K562 (cell line): ENCODE results near the gene CPNE2. TPM values are rescaled to one million over a fixed set of nuclear protein-coding genes. Genes with fewer than 3 reads are reported as not detected.
A peak's percentile ranks its signal among the peaks of the same experiment; 100 is the strongest.

Source experiments
- CREBBP ChIP-seq: IDR thresholded peaks from one replicate; pipeline ENCODE4 v1.6.1; 2012; ENCODE audit warnings: low read depth, mild to moderate bottlenecking, control low read depth, inconsistent platforms, low read length
- HCFC1 ChIP-seq: IDR thresholded peaks from 2 replicates; pipeline ENCODE4 v1.6.1; 2012; ENCODE audit warnings: low read depth, low read length, improper control_type of control experiment
- HLTF ChIP-seq: fragments of 450-650 bp; IDR thresholded peaks from 2 replicates; pipeline ENCODE4 v1.6.1; 2016
- NCOA6 ChIP-seq: fragments of 450-650 bp; IDR thresholded peaks from 2 replicates; pipeline ENCODE4 v1.6.1; 2017; ENCODE audit warnings: mild to moderate bottlenecking
- NFIC ChIP-seq: fragments of 450-650 bp; IDR thresholded peaks from 2 replicates; pipeline ENCODE4 v1.6.1; 2017; ENCODE audit warnings: mild to moderate bottlenecking, inconsistent platforms
- NR2F6 ChIP-seq: fragments of 450-650 bp; formaldehyde crosslinking; IDR thresholded peaks from 2 replicates; pipeline ENCODE4 v1.4.0; 2020; ENCODE audit warnings: mild to moderate bottlenecking
- POLR2G ChIP-seq: fragments of 200-400 bp; formaldehyde crosslinking; IDR thresholded peaks from 2 replicates; pipeline ENCODE4 v1.6.1; 2017; ENCODE audit warnings: low read depth, mild to moderate bottlenecking, antibody characterized with exemption, low read length, moderate library complexity
- POLR2H ChIP-seq: IDR thresholded peaks from 2 replicates; pipeline ENCODE4 v1.6.1; 2016; ENCODE audit warnings: missing genetic modification characterization, low read depth, mild to moderate bottlenecking, control low read depth, missing compliant biosample characterization, moderate library complexity
- RBBP5 ChIP-seq: fragments of 200-600 bp; sonication (generic); IDR thresholded peaks from 2 replicates; pipeline ENCODE4 v1.6.1; 2012; ENCODE audit warnings: borderline replicate concordance, mild to moderate bottlenecking, low read length, control low read depth, inconsistent platforms; ENCODE audit not compliant: insufficient read depth, poor library complexity, severe bottlenecking
- RBFOX2 ChIP-seq: fragments of 200-400 bp; formaldehyde crosslinking; IDR thresholded peaks from 2 replicates; pipeline ENCODE4 v1.6.1; 2017; ENCODE audit warnings: low read depth, mild to moderate bottlenecking, low read length, moderate library complexity
- RBM17 ChIP-seq: fragments of 200-400 bp; formaldehyde crosslinking; IDR thresholded peaks from 2 replicates; pipeline ENCODE4 v1.6.1; 2017; ENCODE audit warnings: low read depth, mild to moderate bottlenecking, low read length, borderline replicate concordance
- SPI1 ChIP-seq: IDR thresholded peaks from 2 replicates; pipeline ENCODE4 v1.6.1; 2011; ENCODE audit warnings: low read depth, low read length, control low read depth, borderline replicate concordance
- THRB ChIP-seq: fragments of 450-650 bp; formaldehyde crosslinking; conservative IDR thresholded peaks from 2 replicates; pipeline ENCODE4 v1.4.0; 2022; ENCODE audit warnings: mild to moderate bottlenecking, missing genetic modification characterization
- TOE1 ChIP-seq, 2 experiments: fragments of 450-650 bp in 1 of 2; sonication (generic) in 1 of 2; formaldehyde crosslinking in 1 of 2; IDR thresholded peaks; 2 replicates each; pipeline versions ENCODE4 v1.7.1 to v1.8.0; 2016 to 2022; ENCODE audit warnings: borderline replicate concordance in 2 of 2, mild to moderate bottlenecking in 2 of 2, antibody characterized with exemption in 1 of 2, inconsistent platforms in 1 of 2, low read depth in 1 of 2, missing genetic modification reagents in 1 of 2, moderate library complexity in 1 of 2
- ZBTB40 ChIP-seq, 2 experiments: fragments of 450-650 bp in 1 of 2; sonication (generic) in 1 of 2; formaldehyde crosslinking in 1 of 2; IDR thresholded peaks; 2 replicates each; pipeline versions ENCODE4 v1.7.1 to v1.9.0; 2016 to 2022; ENCODE audit warnings: inconsistent platforms in 1 of 2, mild to moderate bottlenecking in 1 of 2, missing genetic modification reagents in 1 of 2
- ZNF778 ChIP-seq: fragments of 450-650 bp; formaldehyde crosslinking; IDR thresholded peaks from 2 replicates; pipeline ENCODE4 v1.4.0; 2020; ENCODE audit warnings: mild to moderate bottlenecking, moderate library complexity
- polyA plus RNA-seq, 8 experiments: library from polyadenylated mRNA; depleted of rRNA in 4 of 8; stranded (reverse) in 5 of 8; unstranded in 3 of 8; fragments of >200 nt; fragmentation: Nextera tagmentation in 2 of 8; fragmentation: Illumina TruSeq in 1 of 8; extraction: Ambion mirVana in 2 of 8; extraction: Trizol in 1 of 8; gene quantifications; 2 replicates each; pipeline versions ENCODE4 v1.2.1 to v1.2.3, GENCODE V29; 2011 to 2014; ENCODE audit warnings: inconsistent platforms in 1 of 8, missing spikeins in 1 of 8
- total RNA-seq, 7 experiments: library from RNA; depleted of rRNA in 6 of 7; stranded (reverse); fragments of >200 nt in 6 of 7; fragmentation: Illumina TruSeq in 2 of 7; extraction: Trizol in 2 of 7; gene quantifications; 2 replicates each; pipeline versions ENCODE4 v1.2.1 to v1.2.3, GENCODE V29; 2011 to 2021; ENCODE audit warnings: low replicate concordance in 1 of 7

The CPNE2 gene
- total and polyA plus RNA-seq, 9 of the 15 experiments (the other 6 are each of a cell fraction or from before 2014, with no cell fraction given), result 3.0 to 13.9 (median 8.6) TPM

DNA sequence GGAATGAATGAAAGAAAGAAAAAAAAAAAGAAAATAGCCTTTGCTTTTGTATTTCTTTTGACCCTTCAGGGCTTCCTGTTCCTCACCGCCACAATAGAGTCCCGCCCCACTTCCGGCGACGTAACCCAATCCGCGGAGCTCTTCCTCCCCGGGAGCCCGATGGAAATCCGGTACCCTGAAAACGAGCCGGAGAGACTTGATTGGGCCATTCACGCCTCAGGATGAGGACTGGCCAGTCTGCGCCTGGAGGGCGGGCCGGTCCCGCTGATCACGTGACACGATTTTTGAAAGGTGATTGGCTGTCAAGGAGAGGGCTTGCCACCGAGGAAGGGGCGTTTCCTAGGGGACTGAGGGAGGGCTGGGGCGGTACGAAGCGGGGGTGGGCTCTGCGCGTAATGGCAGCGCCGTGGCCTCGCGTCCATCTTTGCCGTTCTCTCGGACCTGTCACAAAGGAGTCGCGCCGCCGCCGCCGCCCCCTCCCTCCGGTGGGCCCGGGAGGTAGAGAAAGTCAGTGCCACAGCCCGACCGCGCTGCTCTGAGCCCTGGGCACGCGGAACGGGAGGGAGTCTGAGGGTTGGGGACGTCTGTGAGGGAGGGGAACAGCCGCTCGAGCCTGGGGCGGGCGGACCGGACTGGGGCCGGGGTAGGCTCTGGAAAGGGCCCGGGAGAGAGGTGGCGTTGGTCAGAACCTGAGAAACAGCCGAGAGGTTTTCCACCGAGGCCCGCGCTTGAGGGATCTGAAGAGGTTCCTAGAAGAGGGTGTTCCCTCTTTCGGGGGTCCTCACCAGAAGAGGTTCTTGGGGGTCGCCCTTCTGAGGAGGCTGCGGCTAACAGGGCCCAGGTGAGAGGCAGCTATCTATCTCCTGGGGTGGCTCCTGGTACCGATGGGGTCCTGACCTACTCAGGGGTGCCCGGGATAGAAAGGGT, 93.8 kb downstream of the CPNE2 start, which contains the start of the genes PSME3IP1 and RSPRY1 (continued):
- TF ChIP-seq SPI1, result peak; percentile 83
- TF ChIP-seq CREBBP, result no peak
- TF ChIP-seq NR2F6 (CRISPR knock-in tag), result no peak
- peak; percentile 90 for TF ChIP-seq RBFOX2
- peak; percentile 95 for TF ChIP-seq ZBTB40 (IDR thresholded peaks at IDR 0.05)
- no peak for TF ChIP-seq ZBTB40 (CRISPR knock-in tag; IDR thresholded peaks at IDR 0.05)
- TF ChIP-seq NCOA6, result no peak
- peak; percentile 84 for TF ChIP-seq POLR2H (tag)
- TF ChIP-seq TOE1 (IDR thresholded peaks at IDR 0.05; ENCODE audit: borderline replicate concordance), result peak; percentile 100
- no peak for TF ChIP-seq TOE1 (CRISPR knock-in tag; IDR thresholded peaks at IDR 0.05; ENCODE audit: borderline replicate concordance, low read depth)
- TF ChIP-seq HCFC1, result peak; percentile 57
- TF ChIP-seq ZNF778 (CRISPR knock-in tag), result no peak
- no peak for TF ChIP-seq THRB (CRISPR knock-in tag)
- TF ChIP-seq RBM17, result no peak
- TF ChIP-seq POLR2G, result peak; percentile 94
- peak; percentile 54 for TF ChIP-seq RBBP5
- TF ChIP-seq HLTF, result 0 out of 2 replicates have a peak, but pooled peaks have one; percentile 33
- peak; percentile 23; the same call in 1 of the 2 replicates for TF ChIP-seq NFIC
